Osteoblast (primary cell): ENCODE results near the gene PRDM13. TPM values are rescaled to one million over a fixed set of nuclear protein-coding genes. Genes with fewer than 3 reads are reported as not detected.
"Not testable (repeated sequence)": the region's sequence is repeated elsewhere in the genome, so short reads cannot be mapped to it uniquely, and the experiment has no call there.

ENCODE experiments used
- DNase-seq: peaks from one replicate; pipeline ENCODE4 v3.0.0; 2011; ENCODE audit warnings: low spot score, mixed read lengths; ENCODE audit not compliant: insufficient read length; ENCODE audit errors: missing footprints
- H2AFZ ChIP-seq: 2 replicates; pipeline ENCODE4 v1.6.0; 2011; ENCODE audit warnings: mild to moderate bottlenecking, low read length
- H3K27ac ChIP-seq: 2 replicates; pipeline ENCODE4 v1.5.1; 2011; ENCODE audit warnings: mild to moderate bottlenecking, low read depth, low read length, moderate library complexity
- H3K27me3 ChIP-seq: 2 replicates; pipeline ENCODE4 v1.6.0; 2012; ENCODE audit warnings: mild to moderate bottlenecking, control low read depth, inconsistent platforms, low read length, moderate library complexity; ENCODE audit not compliant: insufficient read depth
- H3K36me3 ChIP-seq: 2 replicates; pipeline ENCODE4 v1.5.1; 2011; ENCODE audit warnings: mild to moderate bottlenecking, low read length, control low read depth, moderate library complexity; ENCODE audit not compliant: insufficient read depth
- H3K4me1 ChIP-seq: 2 replicates; pipeline ENCODE4 v1.5.1; 2011; ENCODE audit warnings: mild to moderate bottlenecking, low read length, control low read depth, moderate library complexity; ENCODE audit not compliant: insufficient read depth
- H3K4me2 ChIP-seq: 2 replicates; pipeline ENCODE4 v1.6.0; 2011; ENCODE audit warnings: mild to moderate bottlenecking, low read length; ENCODE audit not compliant: insufficient read depth
- H3K4me3 ChIP-seq: fragments of 200-600 bp; sonication (generic); 3 replicates; pipeline ENCODE4 v1.5.1; 2012; ENCODE audit warnings: mild to moderate bottlenecking, low read length, inconsistent platforms; ENCODE audit not compliant: insufficient read depth
- H3K79me2 ChIP-seq: 2 replicates; pipeline ENCODE4 v1.6.0; 2012; ENCODE audit warnings: mild to moderate bottlenecking, low read length, control low read depth, inconsistent platforms; ENCODE audit not compliant: insufficient read depth
- H3K9me3 ChIP-seq: 2 replicates; pipeline ENCODE4 v1.5.1; 2011; ENCODE audit warnings: low read depth, low read length, control low read depth
- H4K20me1 ChIP-seq: 2 replicates; pipeline ENCODE4 v1.6.0; 2012; ENCODE audit warnings: mild to moderate bottlenecking, low read length, control low read depth; ENCODE audit not compliant: insufficient read depth
- CTCF ChIP-seq: IDR thresholded peaks from 2 replicates; pipeline ENCODE4 v1.5.1; 2011; ENCODE audit warnings: mild to moderate bottlenecking, low read depth, low read length, moderate library complexity; ENCODE audit errors: extremely low read depth
- total RNA-seq: library from RNA; depleted of rRNA; stranded (reverse); fragments of >200 nt; gene quantifications from 2 replicates; pipeline ENCODE4 v1.2.3, GENCODE V29; 2012

PRDM13 gene
- total RNA-seq, 1 donor: not detected

GRCh38 chr6:99589907-99590493 lies 16.6 kb upstream of the PRDM13 start:
- TF ChIP-seq CTCF: no peak
- Histone ChIP-seq H3K4me3 (no peak overlapping the region), H3K27me3 (peaks cover 59% of the 10 kb centered on the region), H3K9me3 (no peaks in the 10 kb centered on the region), H3K4me2 (no peak overlapping the region), H3K36me3 (no peaks in the 10 kb centered on the region), H4K20me1 (no peaks in the 10 kb centered on the region), H2AFZ (no peak overlapping the region), H3K4me1 (peaks cover 9% of the 10 kb centered on the region), H3K27ac (no peak overlapping the region), H3K79me2 (no peaks in the 10 kb centered on the region)
- no peak for DNase-seq

- H3K4me2 ChIP-seq: no peak overlapping the region
- H4K20me1 ChIP-seq: no peaks in the 10 kb centered on the region
- TF ChIP-seq CTCF: no peak
- DNase-seq: no peak
- H3K9me3 ChIP-seq: no peaks in the 10 kb centered on the region
- peaks cover 68% of the 10 kb centered on the region for H3K27me3 ChIP-seq
- no peak overlapping the region for H2AFZ ChIP-seq
- H3K36me3 ChIP-seq: no peaks in the 10 kb centered on the region
- no peaks in the 10 kb centered on the region for H3K79me2 ChIP-seq
- peaks cover 9% of the 10 kb centered on the region for H3K4me1 ChIP-seq
- H3K27ac ChIP-seq: no peak overlapping the region
- no peak overlapping the region for H3K4me3 ChIP-seq
Observed at GRCh38 chr6:99590728-99591672, 15.6 kb upstream of the PRDM13 start.

GRCh38 chr6:99591673-99592364 lies 14.8 kb upstream of the PRDM13 start:
- no peak overlapping the region for H2AFZ ChIP-seq
- peaks cover 77% of the 10 kb centered on the region for H3K27me3 ChIP-seq
- no peaks in the 10 kb centered on the region for H3K36me3 ChIP-seq
- H3K79me2 ChIP-seq: no peaks in the 10 kb centered on the region
- no peak for TF ChIP-seq CTCF
- no peak overlapping the region for H3K4me3 ChIP-seq
- no peaks in the 10 kb centered on the region for H4K20me1 ChIP-seq
- H3K4me1 ChIP-seq: peaks cover 9% of the 10 kb centered on the region
- H3K27ac ChIP-seq: no peak overlapping the region
- no peak overlapping the region for H3K4me2 ChIP-seq
- no peak for DNase-seq
- no peaks in the 10 kb centered on the region for H3K9me3 ChIP-seq

- no peak for DNase-seq
- no peaks in the 10 kb centered on the region for H3K9me3 ChIP-seq
- no peak overlapping the region for H3K4me3 ChIP-seq
- H3K36me3 ChIP-seq: no peaks in the 10 kb centered on the region
- no peaks in the 10 kb centered on the region for H3K79me2 ChIP-seq
- no peak overlapping the region for H3K4me2 ChIP-seq
- no peak overlapping the region for H3K27ac ChIP-seq
- H4K20me1 ChIP-seq: no peaks in the 10 kb centered on the region
- no peak overlapping the region for H2AFZ ChIP-seq
- H3K4me1 ChIP-seq: peaks cover 9% of the 10 kb centered on the region
- peaks cover 87% of the 10 kb centered on the region for H3K27me3 ChIP-seq
- no peak for TF ChIP-seq CTCF
Observed at GRCh38 chr6:99592900-99593299, 13.7 kb upstream of the PRDM13 start.

GRCh38 chr6:99594696-99595095 lies 11.9 kb upstream of the PRDM13 start:
- H3K4me3 ChIP-seq, H2AFZ ChIP-seq, H3K9me3 ChIP-seq, H3K4me2 ChIP-seq, DNase-seq, H3K36me3 ChIP-seq, H3K79me2 ChIP-seq, H3K4me1 ChIP-seq, H4K20me1 ChIP-seq, H3K27ac ChIP-seq: not testable (repeated sequence)
- H3K27me3 ChIP-seq: peaks cover 89% of the 10 kb centered on the region
